GM19452 (cell line): ENCODE measurements around the gene TDRD5.

Experiments used
- ATAC-seq: cut with Tn5 transposase; IDR thresholded peaks from one replicate; pipeline ENCODE4 v1.9.1; 2021; ENCODE audit not compliant: unreplicated experiment

The TDRD5 gene

GRCh38 chr1:179591592-179592580 is at the start of gene TDRD5:
TSS of gene TDRD5 (plus strand) at chr1:179591832. CDS start at chr1:179592616, 784 bp downstream.
- no peak for ATAC-seq

GRCh38 chr1:179545321-179545720 is 46.3 kb upstream of the TDRD5 start:
- no peak for ATAC-seq

GRCh38 chr1:179547021-179547535 is 44.6 kb upstream of the TDRD5 start:
- ATAC-seq, result no peak

GRCh38 chr1:179548666-179549367 is 42.8 kb upstream of the TDRD5 start:
- no peak for ATAC-seq

- no peak for ATAC-seq
Observed at GRCh38 chr1:179549368-179549700, 42.3 kb upstream of the TDRD5 start.

GRCh38 chr1:179550746-179551682 is 40.6 kb upstream of the TDRD5 start:
- ATAC-seq, result peak; percentile 64

- ATAC-seq, result no peak
Observed at GRCh38 chr1:179554427-179554826, 37.2 kb upstream of the TDRD5 start.

- ATAC-seq, result no peak
Observed at GRCh38 chr1:179558078-179558477, 33.6 kb upstream of the TDRD5 start.

- ATAC-seq, result no peak
Observed at GRCh38 chr1:179575497-179576314, 15.9 kb upstream of the TDRD5 start, which contains the start of gene NPHS2. TSS of gene NPHS2 (minus strand) at chr1:179575948. CDS start at chr1:179575864, 84 bp downstream.

- ATAC-seq, result no peak
Observed at GRCh38 chr1:179576509-179576908, 15.1 kb upstream of the TDRD5 start.

GRCh38 chr1:179583771-179584320 is 7.8 kb upstream of the TDRD5 start:
- no peak for ATAC-seq

- no peak for ATAC-seq
Observed at GRCh38 chr1:179586107-179586823, 5.4 kb upstream of the TDRD5 start.

GRCh38 chr1:179587336-179587735 is 4.3 kb upstream of the TDRD5 start:
- no peak for ATAC-seq

GRCh38 chr1:179588425-179589024 is 3.1 kb upstream of the TDRD5 start:
- ATAC-seq, result no peak

GRCh38 chr1:179589509-179589908 is 2.1 kb upstream of the TDRD5 start:
- ATAC-seq, result no peak

- ATAC-seq, result no peak
Observed at GRCh38 chr1:179590671-179591070, 961 bp upstream of the TDRD5 start.

GRCh38 chr1:179591253-179591591 is 410 bp upstream of the TDRD5 start:
- ATAC-seq, result no peak

- ATAC-seq, result no peak
Observed at GRCh38 chr1:179598631-179599030, 7.0 kb downstream of the TDRD5 start.
